ENCODE results near the gene DYSF. TPM values are rescaled to one million over a fixed set of nuclear protein-coding genes. Genes with fewer than 3 reads are reported as not detected.

The DYSF gene
- total RNA-seq, 4 donors from 2014 or later, result 1.7 to 5.0 (median 2.6) TPM

GRCh38 chr2:71681626-71682025 lies 228.3 kb downstream of the DYSF start:
- DNase-seq (ENCODE audit: low spot score in 2 of 2), result no peak
- peaks cover 5% of the 10 kb centered on the region for H3K4me1 ChIP-seq
- no peaks in the 10 kb centered on the region for H3K36me3 ChIP-seq
- no peaks in the 10 kb centered on the region for H3K27me3 ChIP-seq
- WGBS, result 79% methylated on average over 5 of the region's 5 CpGs
- H3K27ac ChIP-seq, result no peak overlapping the region
- TF ChIP-seq POLR2A (IDR thresholded peaks at IDR 0.05), result no peak
- TF ChIP-seq CTCF (IDR thresholded peaks at IDR 0.05), result no peak
- TF ChIP-seq POLR2AphosphoS5 (IDR thresholded peaks at IDR 0.05), result no peak
- TF ChIP-seq EP300 (IDR thresholded peaks at IDR 0.05), result no peak
- H3K9me3 ChIP-seq, result no peaks in the 10 kb centered on the region
- H3K4me3 ChIP-seq, result no peak overlapping the region

GRCh38 chr2:71682341-71682740 lies 229.0 kb downstream of the DYSF start:
- Histone ChIP-seq H3K4me1 (peaks cover 5% of the 10 kb centered on the region), H3K9me3 (no peaks in the 10 kb centered on the region), H3K27me3 (no peaks in the 10 kb centered on the region), H3K27ac (no peak overlapping the region), H3K36me3 (no peaks in the 10 kb centered on the region), H3K4me3 (no peak overlapping the region)
- TF ChIP-seq EP300 (IDR thresholded peaks at IDR 0.05) (no peak), POLR2A (IDR thresholded peaks at IDR 0.05) (no peak), POLR2AphosphoS5 (IDR thresholded peaks at IDR 0.05) (no peak), CTCF (IDR thresholded peaks at IDR 0.05) (no peak)
- peak in 1 of 2 donors; percentile 50 for DNase-seq (ENCODE audit: low spot score in 2 of 2)
- WGBS, result 96% methylated on average over 11 of the region's 11 CpGs

- H3K36me3 ChIP-seq, result no peaks in the 10 kb centered on the region
- H3K9me3 ChIP-seq, result no peaks in the 10 kb centered on the region
- peaks cover 5% of the 10 kb centered on the region for H3K4me1 ChIP-seq
- no peak for TF ChIP-seq CTCF (IDR thresholded peaks at IDR 0.05)
- TF ChIP-seq POLR2A (IDR thresholded peaks at IDR 0.05), result no peak
- no peak for TF ChIP-seq EP300 (IDR thresholded peaks at IDR 0.05)
- no peak for TF ChIP-seq POLR2AphosphoS5 (IDR thresholded peaks at IDR 0.05)
- H3K27me3 ChIP-seq, result no peaks in the 10 kb centered on the region
- 47% methylated on average over 4 of the region's 6 CpGs for WGBS
- no peak overlapping the region for H3K27ac ChIP-seq
- DNase-seq (ENCODE audit: low spot score in 2 of 2), result peak in 1 of 2 donors; percentile 41
- H3K4me3 ChIP-seq, result no peak overlapping the region
Measured at GRCh38 chr2:71683070-71683469, 229.7 kb downstream of the DYSF start.

- H3K4me3 ChIP-seq, result no peak overlapping the region
- no peak for TF ChIP-seq CTCF (IDR thresholded peaks at IDR 0.05)
- no peak for TF ChIP-seq POLR2AphosphoS5 (IDR thresholded peaks at IDR 0.05)
- TF ChIP-seq EP300 (IDR thresholded peaks at IDR 0.05), result no peak
- TF ChIP-seq POLR2A (IDR thresholded peaks at IDR 0.05), result no peak
- H3K4me1 ChIP-seq, result peaks cover 5% of the 10 kb centered on the region
- no peak overlapping the region for H3K27ac ChIP-seq
- no peaks in the 10 kb centered on the region for H3K36me3 ChIP-seq
- DNase-seq (ENCODE audit: low spot score in 2 of 2), result peak in 1 of 2 donors; percentile 36
- H3K27me3 ChIP-seq, result no peaks in the 10 kb centered on the region
- no peaks in the 10 kb centered on the region for H3K9me3 ChIP-seq
- 100% methylated on average over 1 of the region's 1 CpG for WGBS
Measured at GRCh38 chr2:71683666-71684065, 230.3 kb downstream of the DYSF start.

GRCh38 chr2:71684226-71685072 lies 231.1 kb downstream of the DYSF start:
- TF ChIP-seq POLR2AphosphoS5 (IDR thresholded peaks at IDR 0.05) (no peak), EP300 (IDR thresholded peaks at IDR 0.05) (no peak), CTCF (IDR thresholded peaks at IDR 0.05) (no peak)
- Histone ChIP-seq H3K27ac (no peak overlapping the region), H3K9me3 (no peaks in the 10 kb centered on the region), H3K4me1 (peaks cover 5% of the 10 kb centered on the region), H3K27me3 (no peaks in the 10 kb centered on the region), H3K4me3 (no peak overlapping the region), H3K36me3 (no peaks in the 10 kb centered on the region)
- 85% methylated on average over 13 of the region's 13 CpGs for WGBS
- DNase-seq (ENCODE audit: low spot score in 2 of 2), result peak in 1 of 2 donors; percentile 48
